Hematopoietic multipotent progenitor cell treated with erythropoietin and hydrocortisone succinate and interleukin-3 and kit ligand, for 17 days (in vitro differentiated cells): ENCODE data around the gene OR8H2.
"Not testable (repeated sequence)": the region's sequence is repeated elsewhere in the genome, so short reads cannot be mapped to it uniquely, and the experiment has no call there.

ENCODE experiments used
- DNase-seq: peaks from one replicate; pipeline ENCODE4 v3.0.0-alpha.2; 2015; ENCODE audit warnings: low spot score

Gene OR8H2, protein sequence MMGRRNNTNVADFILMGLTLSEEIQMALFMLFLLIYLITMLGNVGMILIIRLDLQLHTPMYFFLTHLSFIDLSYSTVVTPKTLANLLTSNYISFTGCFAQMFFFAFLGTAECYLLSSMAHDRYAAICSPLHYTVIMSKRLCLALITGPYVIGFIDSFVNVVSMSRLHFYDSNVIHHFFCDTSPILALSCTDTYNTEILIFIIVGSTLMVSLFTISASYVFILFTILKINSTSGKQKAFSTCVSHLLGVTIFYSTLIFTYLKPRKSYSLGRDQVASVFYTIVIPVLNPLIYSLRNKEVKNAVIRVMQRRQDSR

DNA sequence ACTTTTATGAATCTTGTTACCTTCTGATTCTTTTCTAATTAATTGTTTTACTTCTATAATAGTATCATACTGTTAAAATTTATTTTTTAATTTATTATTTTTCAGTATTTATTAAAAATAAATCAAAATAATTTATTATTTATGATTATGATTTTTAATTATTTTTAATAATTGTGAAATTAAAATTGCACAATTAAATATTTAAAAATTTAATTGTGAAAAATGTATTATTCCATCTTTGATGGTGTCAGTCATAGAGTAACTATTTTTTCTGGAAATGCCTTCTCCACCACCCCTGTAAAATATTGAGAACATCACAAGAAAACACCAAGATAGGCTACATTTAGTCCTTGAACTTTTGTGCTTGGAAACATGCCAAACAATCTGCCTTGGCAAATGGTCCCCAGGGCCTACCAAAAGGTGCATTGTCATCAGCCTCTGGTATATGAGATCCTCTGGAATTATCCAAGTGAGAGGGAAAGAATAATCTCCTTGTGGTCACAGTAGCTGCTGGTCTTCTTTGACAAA is at the start of gene OR8H2:
Gene OR8H2 (plus strand): TSS at position 478 of the 528 bp plus-strand sequence. CDS start 1,356 bp downstream, outside the sequence.
- DNase-seq = no peak

- not testable (repeated sequence) for DNase-seq
Observed at GRCh38 chr11:56056366-56056765, 47.1 kb upstream of the OR8H2 start.

GRCh38 chr11:56057661-56058237 is 45.7 kb upstream of the OR8H2 start:
- not testable (repeated sequence) for DNase-seq

GRCh38 chr11:56058260-56058780 is 45.2 kb upstream of the OR8H2 start:
- not testable (repeated sequence) for DNase-seq

- DNase-seq = no peak
Observed at GRCh38 chr11:56066980-56067379, 36.5 kb upstream of the OR8H2 start.

GRCh38 chr11:56089697-56090096 is 13.8 kb upstream of the OR8H2 start:
- DNase-seq = no peak

DNA sequence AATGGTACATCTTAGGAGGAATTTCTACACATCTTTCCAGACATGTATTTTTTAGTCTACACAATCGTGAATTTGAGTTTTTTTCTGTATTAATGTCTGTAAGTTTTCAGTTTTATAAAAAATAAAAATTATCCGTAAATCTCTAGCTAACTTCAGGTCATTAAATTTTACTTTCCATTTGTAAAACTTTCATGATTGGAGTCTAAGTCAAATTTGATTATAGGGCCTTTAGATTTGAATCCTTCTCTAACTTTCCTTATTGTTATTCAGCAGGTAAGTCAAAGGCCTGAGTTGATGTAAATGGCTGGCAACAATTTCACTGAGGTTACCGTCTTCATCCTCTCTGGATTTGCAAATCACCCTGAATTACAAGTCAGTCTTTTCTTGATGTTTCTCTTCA is 10.5 kb upstream of the OR8H2 start, which contains the start of gene OR8I2:
Gene OR8I2 (plus strand): TSS at position 301 of the 400 bp plus-strand sequence. CDS start 0 bp downstream, at position 301.
- no peak for DNase-seq

DNA sequence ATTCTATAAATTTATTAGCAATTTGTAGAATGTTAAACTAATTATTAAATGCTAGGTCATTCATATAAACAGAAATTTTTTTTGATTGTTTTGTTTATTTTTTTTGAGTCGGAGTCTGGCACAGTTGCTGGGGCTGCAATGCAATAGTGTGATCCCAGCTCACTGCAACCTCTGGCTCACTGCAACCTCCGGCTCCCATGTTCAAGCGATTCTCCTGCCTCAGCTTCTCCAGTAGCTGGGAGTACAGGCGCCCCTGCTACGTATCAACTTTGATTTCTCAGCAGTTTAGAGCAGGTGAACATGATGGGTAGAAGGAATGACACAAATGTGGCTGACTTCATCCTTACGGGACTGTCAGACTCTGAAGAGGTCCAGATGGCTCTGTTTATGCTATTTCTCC is 18.6 kb downstream of the OR8H2 start, which contains the start of gene OR8H3:
Gene OR8H3 (plus strand): TSS at position 301 of the 400 bp plus-strand sequence. CDS start 0 bp downstream, at position 301.
- DNase-seq = no peak

- DNase-seq = no peak
Observed at GRCh38 chr11:56140151-56140661, 36.7 kb downstream of the OR8H2 start, which contains the start of gene OR8J3. Gene OR8J3 (minus strand): TSS chr11:56140201. CDS start chr11:56137718, 2,483 bp downstream.

DNA sequence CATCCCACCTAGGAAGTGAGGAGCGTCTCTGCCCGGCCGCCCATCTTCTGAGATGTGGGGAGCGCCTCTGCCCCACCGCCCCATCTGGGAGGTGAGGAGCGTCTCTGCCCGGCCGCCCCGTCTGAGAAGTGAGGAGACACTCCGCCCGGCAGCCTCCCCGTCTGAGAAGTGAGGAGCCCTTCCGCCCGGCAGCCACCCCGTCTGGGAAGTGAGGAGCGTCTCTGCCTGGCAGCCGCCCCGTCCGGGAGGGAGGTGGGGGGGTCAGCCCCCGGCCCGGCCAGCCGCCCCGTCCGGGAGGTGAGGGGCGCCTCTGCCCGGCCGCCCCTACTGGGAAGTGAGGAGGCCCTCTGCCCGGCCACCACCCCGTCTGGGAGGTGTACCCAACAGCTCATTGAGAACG is 40.2 kb downstream of the OR8H2 start:
- DNase-seq = not testable (repeated sequence)

- no peak for DNase-seq
Observed at GRCh38 chr11:56151376-56151775, 47.9 kb downstream of the OR8H2 start.

GRCh38 chr11:56152333-56152732 is 48.8 kb downstream of the OR8H2 start:
- no peak for DNase-seq
